GM23338 (cell line): ENCODE data around the gene FBXO22. TPM values are rescaled to one million over a fixed set of nuclear protein-coding genes. Genes with fewer than 3 reads are reported as not detected.

Experiments used
- ATAC-seq: fragments of 200-7000 bp; cut with Tn5 transposase; 3 replicates; pipeline ENCODE4 v1.9.1; 2020
- DNase-seq: peaks from one replicate; pipeline ENCODE4 v3.0.0-alpha.2; 2015; ENCODE audit warnings: low spot score
- H2AFZ ChIP-seq: fragments of 200-600 bp; sonication (generic); 2 replicates; pipeline ENCODE4 v1.8.0; 2016; ENCODE audit warnings: antibody characterized with exemption, mild to moderate bottlenecking, moderate library complexity
- H3F3A ChIP-seq: fragments of 200-600 bp; sonication (generic); replicated peaks from 2 replicates; pipeline ENCODE4 v1.8.0; 2017; ENCODE audit warnings: antibody characterized with exemption, mixed run types, low read depth
- H3K27ac ChIP-seq: fragments of 200-600 bp; sonication (generic); 2 replicates; pipeline ENCODE4 v1.6.1; 2016; ENCODE audit warnings: low read depth
- H3K27me3 ChIP-seq: fragments of 200-600 bp; sonication (generic); 2 replicates; pipeline ENCODE4 v1.8.0; 2016; ENCODE audit warnings: mild to moderate bottlenecking, mixed run types, moderate library complexity; ENCODE audit not compliant: insufficient read depth
- H3K36me3 ChIP-seq: fragments of 200-600 bp; sonication (generic); 2 replicates; pipeline ENCODE4 v1.8.0; 2016; ENCODE audit warnings: mild to moderate bottlenecking; ENCODE audit not compliant: insufficient read depth
- H3K4me1 ChIP-seq: fragments of 200-600 bp; sonication (generic); 2 replicates; pipeline ENCODE4 v1.8.0; 2016; ENCODE audit warnings: mild to moderate bottlenecking, moderate library complexity; ENCODE audit not compliant: insufficient read depth
- H3K4me2 ChIP-seq: fragments of 200-600 bp; sonication (generic); 2 replicates; pipeline ENCODE4 v1.7.1; 2017; ENCODE audit warnings: mixed run types
- H3K4me3 ChIP-seq: fragments of 200-600 bp; sonication (generic); 2 replicates; pipeline ENCODE4 v1.6.1; 2016; ENCODE audit warnings: mixed run types
- H3K79me2 ChIP-seq: fragments of 200-600 bp; sonication (generic); replicated peaks from 2 replicates; pipeline ENCODE4 v1.8.0; 2017; ENCODE audit warnings: mild to moderate bottlenecking; ENCODE audit not compliant: insufficient read depth
- H3K9me2 ChIP-seq: fragments of 200-600 bp; sonication (generic); 2 replicates; pipeline ENCODE4 v1.8.0; 2017; ENCODE audit not compliant: insufficient read depth
- H4K20me1 ChIP-seq: fragments of 200-600 bp; sonication (generic); replicated peaks from 2 replicates; pipeline ENCODE4 v1.8.0; 2017; ENCODE audit warnings: mild to moderate bottlenecking; ENCODE audit not compliant: insufficient read depth
- H3K27ac Mint-ChIP-seq: 2 replicates; pipeline ENCODE4 v1.8.0; 2020; ENCODE audit warnings: inconsistent platforms, mild to moderate bottlenecking, moderate library complexity, mixed read lengths
- H3K27me3 Mint-ChIP-seq: 3 replicates; pipeline ENCODE4 v1.8.0; 2022; ENCODE audit warnings: low read depth, mild to moderate bottlenecking, moderate library complexity, mixed read lengths, inconsistent platforms; ENCODE audit not compliant: insufficient read depth, poor library complexity
- H3K36me3 Mint-ChIP-seq: 3 replicates; pipeline ENCODE4 v1.8.0; 2021; ENCODE audit warnings: low read depth, mild to moderate bottlenecking, inconsistent platforms, moderate library complexity, mixed read lengths
- H3K4me1 Mint-ChIP-seq: 3 replicates; pipeline ENCODE4 v1.8.0; 2020; ENCODE audit warnings: mild to moderate bottlenecking, inconsistent platforms, mixed read lengths
- H3K4me3 Mint-ChIP-seq: 3 replicates; pipeline ENCODE4 v1.8.0; 2021; ENCODE audit warnings: moderate library complexity, mild to moderate bottlenecking, inconsistent platforms, mixed read lengths
- H3K9me3 Mint-ChIP-seq: 3 replicates; pipeline ENCODE4 v1.8.0; 2020; ENCODE audit warnings: moderate library complexity, mild to moderate bottlenecking, inconsistent platforms, mixed read lengths
- CREB1 ChIP-seq: fragments of 250-450 bp; sonication (Bioruptor Pico); IDR thresholded peaks from 2 replicates; pipeline ENCODE4 v1.5.0; 2020; ENCODE audit warnings: low read depth, mild to moderate bottlenecking, moderate library complexity
- EZH2 ChIP-seq: fragments of 200-600 bp; sonication (generic); IDR thresholded peaks from one replicate; pipeline ENCODE4 v1.8.0; 2017; ENCODE audit warnings: antibody characterized with exemption, mild to moderate bottlenecking, low read depth; ENCODE audit not compliant: unreplicated experiment
- EZH2phosphoT487 ChIP-seq: fragments of 200-600 bp; sonication (generic); IDR thresholded peaks from one replicate; pipeline ENCODE4 v1.8.1; 2018; ENCODE audit warnings: antibody characterized with exemption; ENCODE audit not compliant: unreplicated experiment
- JUNB ChIP-seq: IDR thresholded peaks from one replicate; pipeline ENCODE4 v1.6.1; 2016; ENCODE audit warnings: antibody characterized with exemption; ENCODE audit not compliant: unreplicated experiment
- NANOG ChIP-seq: IDR thresholded peaks from 2 replicates; pipeline ENCODE4 v1.6.1; 2016; ENCODE audit warnings: antibody characterized with exemption, borderline replicate concordance
- POLR2AphosphoS5 ChIP-seq: IDR thresholded peaks from 2 replicates; pipeline ENCODE4 v1.6.1; 2016; ENCODE audit warnings: antibody characterized with exemption, low read depth
- STAT1 ChIP-seq: IDR thresholded peaks from one replicate; pipeline ENCODE4 v1.6.1; 2016; ENCODE audit warnings: antibody characterized with exemption; ENCODE audit not compliant: unreplicated experiment
- ZNF114 ChIP-seq: fragments of 250-450 bp; sonication (Bioruptor Pico); IDR thresholded peaks from 2 replicates; pipeline ENCODE4 v1.5.0; 2020; ENCODE audit warnings: mild to moderate bottlenecking, moderate library complexity
- ZNF331 ChIP-seq: fragments of 250-450 bp; sonication (Bioruptor Pico); IDR thresholded peaks from 2 replicates; pipeline ENCODE4 v1.5.0; 2020; ENCODE audit warnings: low read depth, mild to moderate bottlenecking, moderate library complexity
- polyA plus RNA-seq: library from polyadenylated mRNA; unstranded; fragments of >200 nt; fragmentation: Nextera tagmentation; extraction: Ambion mirVana; gene quantifications from 2 replicates; pipeline ENCODE4 v1.2.1, GENCODE V29; 2016
- total RNA-seq: library from RNA; depleted of rRNA; stranded (reverse); fragments of >200 nt; shearing (Covaris generic); gene quantifications from 2 replicates; pipeline ENCODE4 v1.2.3, GENCODE V29; 2014
- TF ChIP-seq, protein P1 (sequence below): IDR thresholded peaks from 2 replicates; pipeline ENCODE4 v1.6.1; 2016; ENCODE audit warnings: antibody characterized with exemption
- TF ChIP-seq, protein P2 (sequence below), 2 experiments: fragments of 200-600 bp in 1 of 2; sonication (generic) in 1 of 2; conservative IDR thresholded peaks; 2 replicates each; pipeline versions ENCODE4 v1.5.1 to v1.6.1; 2016 to 2017; ENCODE audit warnings: antibody characterized with exemption in 2 of 2, low read depth in 2 of 2, mild to moderate bottlenecking in 2 of 2, moderate library complexity in 1 of 2
- TF ChIP-seq, protein P3 (sequence below): fragments of 250-450 bp; sonication (Bioruptor Pico); IDR thresholded peaks from 2 replicates; pipeline ENCODE4 v1.5.0; 2020; ENCODE audit warnings: mild to moderate bottlenecking, moderate library complexity
- TF ChIP-seq, protein P4 (sequence below): IDR thresholded peaks from one replicate; pipeline ENCODE4 v1.6.1; 2018; ENCODE audit warnings: antibody characterized with exemption; ENCODE audit not compliant: unreplicated experiment

FBXO22 gene
- total and polyA plus RNA-seq, 2 experiments from 2014 or later: 79.8 to 94.5 TPM

DNA sequence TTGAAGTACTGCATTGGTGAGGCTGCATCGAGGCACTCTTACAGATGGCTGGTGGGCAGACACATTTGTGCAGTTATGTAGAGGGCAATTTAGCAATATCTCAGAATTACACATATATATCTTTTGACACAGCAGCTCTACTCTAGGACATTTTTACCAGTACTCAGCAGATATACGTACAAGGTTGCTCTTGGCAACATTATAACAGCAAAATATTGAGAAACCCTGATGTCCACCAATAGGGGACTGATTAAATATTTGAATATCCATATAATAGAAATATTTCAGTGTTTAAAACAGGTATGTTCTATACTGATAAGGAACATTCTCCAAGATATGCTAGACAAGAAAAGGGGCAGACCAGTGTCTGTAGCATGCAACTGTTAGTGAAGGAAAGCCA lies 7.9 kb upstream of the FBXO22 start:
- H3K27me3 Mint-ChIP-seq: peaks cover 3% of the 10 kb centered on the region
- Histone ChIP-seq H3K4me3 (no peak overlapping the region), H3K36me3 (peaks cover 15% of the 10 kb centered on the region), H3F3A (no peaks in the 10 kb centered on the region), H3K27me3 (no peaks in the 10 kb centered on the region), H4K20me1 (no peaks in the 10 kb centered on the region; the same call in 1 of the 2 replicates), H3K4me2 (no peak overlapping the region), H2AFZ (no peak overlapping the region), H3K27ac (no peak overlapping the region), H3K79me2 (no peaks in the 10 kb centered on the region), H3K4me1 (no peaks in the 10 kb centered on the region), H3K9me2 (no peaks in the 10 kb centered on the region)
- TF ChIP-seq STAT1: no peak
- TF ChIP-seq, protein P1, sequence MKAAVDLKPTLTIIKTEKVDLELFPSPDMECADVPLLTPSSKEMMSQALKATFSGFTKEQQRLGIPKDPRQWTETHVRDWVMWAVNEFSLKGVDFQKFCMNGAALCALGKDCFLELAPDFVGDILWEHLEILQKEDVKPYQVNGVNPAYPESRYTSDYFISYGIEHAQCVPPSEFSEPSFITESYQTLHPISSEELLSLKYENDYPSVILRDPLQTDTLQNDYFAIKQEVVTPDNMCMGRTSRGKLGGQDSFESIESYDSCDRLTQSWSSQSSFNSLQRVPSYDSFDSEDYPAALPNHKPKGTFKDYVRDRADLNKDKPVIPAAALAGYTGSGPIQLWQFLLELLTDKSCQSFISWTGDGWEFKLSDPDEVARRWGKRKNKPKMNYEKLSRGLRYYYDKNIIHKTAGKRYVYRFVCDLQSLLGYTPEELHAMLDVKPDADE: no peak
- no peak for TF ChIP-seq ZNF331 (CRISPR knock-in tag)
- no peak for TF ChIP-seq JUNB
- no peak for TF ChIP-seq EZH2
- TF ChIP-seq, protein P2, sequence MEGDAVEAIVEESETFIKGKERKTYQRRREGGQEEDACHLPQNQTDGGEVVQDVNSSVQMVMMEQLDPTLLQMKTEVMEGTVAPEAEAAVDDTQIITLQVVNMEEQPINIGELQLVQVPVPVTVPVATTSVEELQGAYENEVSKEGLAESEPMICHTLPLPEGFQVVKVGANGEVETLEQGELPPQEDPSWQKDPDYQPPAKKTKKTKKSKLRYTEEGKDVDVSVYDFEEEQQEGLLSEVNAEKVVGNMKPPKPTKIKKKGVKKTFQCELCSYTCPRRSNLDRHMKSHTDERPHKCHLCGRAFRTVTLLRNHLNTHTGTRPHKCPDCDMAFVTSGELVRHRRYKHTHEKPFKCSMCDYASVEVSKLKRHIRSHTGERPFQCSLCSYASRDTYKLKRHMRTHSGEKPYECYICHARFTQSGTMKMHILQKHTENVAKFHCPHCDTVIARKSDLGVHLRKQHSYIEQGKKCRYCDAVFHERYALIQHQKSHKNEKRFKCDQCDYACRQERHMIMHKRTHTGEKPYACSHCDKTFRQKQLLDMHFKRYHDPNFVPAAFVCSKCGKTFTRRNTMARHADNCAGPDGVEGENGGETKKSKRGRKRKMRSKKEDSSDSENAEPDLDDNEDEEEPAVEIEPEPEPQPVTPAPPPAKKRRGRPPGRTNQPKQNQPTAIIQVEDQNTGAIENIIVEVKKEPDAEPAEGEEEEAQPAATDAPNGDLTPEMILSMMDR (conservative IDR thresholded peaks at IDR 0.05; ENCODE audit: low read depth in 2 of 2): no peak
- no peak for TF ChIP-seq CREB1
- TF ChIP-seq, protein P3, sequence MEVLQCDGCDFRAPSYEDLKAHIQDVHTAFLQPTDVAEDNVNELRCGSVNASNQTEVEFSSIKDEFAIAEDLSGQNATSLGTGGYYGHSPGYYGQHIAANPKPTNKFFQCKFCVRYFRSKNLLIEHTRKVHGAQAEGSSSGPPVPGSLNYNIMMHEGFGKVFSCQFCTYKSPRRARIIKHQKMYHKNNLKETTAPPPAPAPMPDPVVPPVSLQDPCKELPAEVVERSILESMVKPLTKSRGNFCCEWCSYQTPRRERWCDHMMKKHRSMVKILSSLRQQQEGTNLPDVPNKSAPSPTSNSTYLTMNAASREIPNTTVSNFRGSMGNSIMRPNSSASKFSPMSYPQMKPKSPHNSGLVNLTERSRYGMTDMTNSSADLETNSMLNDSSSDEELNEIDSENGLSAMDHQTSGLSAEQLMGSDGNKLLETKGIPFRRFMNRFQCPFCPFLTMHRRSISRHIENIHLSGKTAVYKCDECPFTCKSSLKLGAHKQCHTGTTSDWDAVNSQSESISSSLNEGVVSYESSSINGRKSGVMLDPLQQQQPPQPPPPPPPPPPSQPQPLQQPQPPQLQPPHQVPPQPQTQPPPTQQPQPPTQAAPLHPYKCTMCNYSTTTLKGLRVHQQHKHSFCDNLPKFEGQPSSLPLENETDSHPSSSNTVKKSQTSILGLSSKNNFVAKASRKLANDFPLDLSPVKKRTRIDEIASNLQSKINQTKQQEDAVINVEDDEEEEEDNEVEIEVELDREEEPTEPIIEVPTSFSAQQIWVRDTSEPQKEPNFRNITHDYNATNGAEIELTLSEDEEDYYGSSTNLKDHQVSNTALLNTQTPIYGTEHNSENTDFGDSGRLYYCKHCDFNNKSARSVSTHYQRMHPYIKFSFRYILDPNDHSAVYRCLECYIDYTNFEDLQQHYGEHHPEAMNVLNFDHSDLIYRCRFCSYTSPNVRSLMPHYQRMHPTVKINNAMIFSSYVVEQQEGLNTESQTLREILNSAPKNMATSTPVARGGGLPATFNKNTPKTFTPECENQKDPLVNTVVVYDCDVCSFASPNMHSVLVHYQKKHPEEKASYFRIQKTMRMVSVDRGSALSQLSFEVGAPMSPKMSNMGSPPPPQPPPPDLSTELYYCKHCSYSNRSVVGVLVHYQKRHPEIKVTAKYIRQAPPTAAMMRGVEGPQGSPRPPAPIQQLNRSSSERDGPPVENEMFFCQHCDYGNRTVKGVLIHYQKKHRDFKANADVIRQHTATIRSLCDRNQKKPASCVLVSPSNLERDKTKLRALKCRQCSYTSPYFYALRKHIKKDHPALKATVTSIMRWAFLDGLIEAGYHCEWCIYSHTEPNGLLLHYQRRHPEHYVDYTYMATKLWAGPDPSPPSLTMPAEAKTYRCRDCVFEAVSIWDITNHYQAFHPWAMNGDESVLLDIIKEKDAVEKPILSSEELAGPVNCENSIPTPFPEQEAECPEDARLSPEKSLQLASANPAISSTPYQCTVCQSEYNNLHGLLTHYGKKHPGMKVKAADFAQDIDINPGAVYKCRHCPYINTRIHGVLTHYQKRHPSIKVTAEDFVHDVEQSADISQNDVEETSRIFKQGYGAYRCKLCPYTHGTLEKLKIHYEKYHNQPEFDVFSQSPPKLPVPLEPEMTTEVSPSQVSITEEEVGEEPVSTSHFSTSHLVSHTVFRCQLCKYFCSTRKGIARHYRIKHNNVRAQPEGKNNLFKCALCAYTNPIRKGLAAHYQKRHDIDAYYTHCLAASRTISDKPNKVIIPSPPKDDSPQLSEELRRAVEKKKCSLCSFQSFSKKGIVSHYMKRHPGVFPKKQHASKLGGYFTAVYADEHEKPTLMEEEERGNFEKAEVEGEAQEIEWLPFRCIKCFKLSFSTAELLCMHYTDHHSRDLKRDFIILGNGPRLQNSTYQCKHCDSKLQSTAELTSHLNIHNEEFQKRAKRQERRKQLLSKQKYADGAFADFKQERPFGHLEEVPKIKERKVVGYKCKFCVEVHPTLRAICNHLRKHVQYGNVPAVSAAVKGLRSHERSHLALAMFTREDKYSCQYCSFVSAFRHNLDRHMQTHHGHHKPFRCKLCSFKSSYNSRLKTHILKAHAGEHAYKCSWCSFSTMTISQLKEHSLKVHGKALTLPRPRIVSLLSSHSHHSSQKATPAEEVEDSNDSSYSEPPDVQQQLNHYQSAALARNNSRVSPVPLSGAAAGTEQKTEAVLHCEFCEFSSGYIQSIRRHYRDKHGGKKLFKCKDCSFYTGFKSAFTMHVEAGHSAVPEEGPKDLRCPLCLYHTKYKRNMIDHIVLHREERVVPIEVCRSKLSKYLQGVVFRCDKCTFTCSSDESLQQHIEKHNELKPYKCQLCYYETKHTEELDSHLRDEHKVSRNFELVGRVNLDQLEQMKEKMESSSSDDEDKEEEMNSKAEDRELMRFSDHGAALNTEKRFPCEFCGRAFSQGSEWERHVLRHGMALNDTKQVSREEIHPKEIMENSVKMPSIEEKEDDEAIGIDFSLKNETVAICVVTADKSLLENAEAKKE (CRISPR knock-in tag): no peak
- TF ChIP-seq POLR2AphosphoS5: no peak
- TF ChIP-seq EZH2phosphoT487: no peak
- TF ChIP-seq ZNF114 (CRISPR knock-in tag): no peak
- TF ChIP-seq, protein P4, sequence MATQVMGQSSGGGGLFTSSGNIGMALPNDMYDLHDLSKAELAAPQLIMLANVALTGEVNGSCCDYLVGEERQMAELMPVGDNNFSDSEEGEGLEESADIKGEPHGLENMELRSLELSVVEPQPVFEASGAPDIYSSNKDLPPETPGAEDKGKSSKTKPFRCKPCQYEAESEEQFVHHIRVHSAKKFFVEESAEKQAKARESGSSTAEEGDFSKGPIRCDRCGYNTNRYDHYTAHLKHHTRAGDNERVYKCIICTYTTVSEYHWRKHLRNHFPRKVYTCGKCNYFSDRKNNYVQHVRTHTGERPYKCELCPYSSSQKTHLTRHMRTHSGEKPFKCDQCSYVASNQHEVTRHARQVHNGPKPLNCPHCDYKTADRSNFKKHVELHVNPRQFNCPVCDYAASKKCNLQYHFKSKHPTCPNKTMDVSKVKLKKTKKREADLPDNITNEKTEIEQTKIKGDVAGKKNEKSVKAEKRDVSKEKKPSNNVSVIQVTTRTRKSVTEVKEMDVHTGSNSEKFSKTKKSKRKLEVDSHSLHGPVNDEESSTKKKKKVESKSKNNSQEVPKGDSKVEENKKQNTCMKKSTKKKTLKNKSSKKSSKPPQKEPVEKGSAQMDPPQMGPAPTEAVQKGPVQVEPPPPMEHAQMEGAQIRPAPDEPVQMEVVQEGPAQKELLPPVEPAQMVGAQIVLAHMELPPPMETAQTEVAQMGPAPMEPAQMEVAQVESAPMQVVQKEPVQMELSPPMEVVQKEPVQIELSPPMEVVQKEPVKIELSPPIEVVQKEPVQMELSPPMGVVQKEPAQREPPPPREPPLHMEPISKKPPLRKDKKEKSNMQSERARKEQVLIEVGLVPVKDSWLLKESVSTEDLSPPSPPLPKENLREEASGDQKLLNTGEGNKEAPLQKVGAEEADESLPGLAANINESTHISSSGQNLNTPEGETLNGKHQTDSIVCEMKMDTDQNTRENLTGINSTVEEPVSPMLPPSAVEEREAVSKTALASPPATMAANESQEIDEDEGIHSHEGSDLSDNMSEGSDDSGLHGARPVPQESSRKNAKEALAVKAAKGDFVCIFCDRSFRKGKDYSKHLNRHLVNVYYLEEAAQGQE: no peak
- TF ChIP-seq NANOG: no peak
- H3K9me3 Mint-ChIP-seq: no peaks in the 10 kb centered on the region
- peaks cover 20% of the 10 kb centered on the region; the same call in 2 of the 3 replicates for H3K36me3 Mint-ChIP-seq
- DNase-seq (no peak), ATAC-seq (no peak)
- H3K4me3 Mint-ChIP-seq: no peak overlapping the region
- H3K4me1 Mint-ChIP-seq: peaks cover 3% of the 10 kb centered on the region; the same call in 2 of the 3 replicates
- no peak overlapping the region for H3K27ac Mint-ChIP-seq
